Body of pancreas (tissue), 4 donors: Measurements from ENCODE around the gene NMNAT1.

Experiments
- CTCF ChIP-seq, 7 experiments: fragments of 450-650 bp in 4 of 7; fragments of 200-600 bp in 3 of 7; sonication (generic) in 3 of 7; IDR thresholded peaks; one replicate each; pipeline ENCODE4 v1.5.1; 2016 to 2019; ENCODE audit warnings: antibody characterized with exemption in 7 of 7
- POLR2A ChIP-seq, 3 donors: fragments of 450-650 bp; IDR thresholded peaks; one replicate each; pipeline ENCODE4 v1.6.1; 2016; ENCODE audit warnings: antibody characterized with exemption in 3 of 3, mild to moderate bottlenecking in 2 of 3

GRCh38 chr1:9909234-9910046 is 33.8 kb upstream of the NMNAT1 start:
- TF ChIP-seq CTCF (IDR thresholded peaks at IDR 0.05), result no peak
- peak in 1 of 3 donors; percentile 25 for TF ChIP-seq POLR2A (IDR thresholded peaks at IDR 0.05)
